ENCODE results near the gene GABRA5. TPM values are rescaled to one million over a fixed set of nuclear protein-coding genes. Genes with fewer than 3 reads are reported as not detected.

GABRA5 gene
- polyA plus RNA-seq, 3 donors: not detected

DNA sequence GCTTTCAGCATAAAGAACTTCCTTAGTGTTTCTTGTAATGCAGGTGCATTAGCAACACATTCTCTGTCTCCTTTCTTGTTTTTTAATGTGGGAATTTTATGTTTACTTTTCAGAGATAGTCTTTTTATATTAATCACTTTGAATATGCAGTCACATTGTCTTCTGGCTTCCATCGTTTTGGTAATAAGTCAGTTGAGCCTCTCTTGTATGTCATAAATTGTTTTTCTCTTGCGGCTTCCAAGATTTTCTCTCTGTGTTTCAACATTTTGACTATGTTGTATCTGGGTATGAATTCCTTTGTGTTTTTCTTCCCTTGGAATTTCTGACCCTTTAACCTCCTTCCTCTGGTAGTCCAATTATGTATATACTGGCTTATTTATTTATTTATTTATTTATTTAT, 129.4 kb downstream of the GABRA5 start:
- intact Hi-C loops (cut with micrococcal nuclease): no loop called here

More for the DNA sequence above, 129.4 kb downstream of the GABRA5 start:
- Histone ChIP-seq H3K4me2 (replicated peaks; ENCODE audit: extremely low read depth, low read length, poor library complexity, severe bottlenecking) (no peak overlapping the region), H3K9ac (ENCODE audit: insufficient read depth, low read length, poor library complexity, severe bottlenecking) (no peak overlapping the region), H2AFZ (ENCODE audit: insufficient read depth, low read depth, low read length, poor library complexity, severe bottlenecking) (no peak overlapping the region), H3K27me3 (ENCODE audit: control insufficient read depth in 2 of 2, insufficient read depth in 2 of 2, low read length in 2 of 2) (no peaks in the 10 kb centered on the region), H3K27ac (ENCODE audit: low read depth in 1 of 2, low read length in 2 of 2) (no peak overlapping the region), H3K36me3 (replicated peaks in 1 of 2; ENCODE audit: control insufficient read depth in 1 of 2, insufficient read depth in 2 of 2, low read length in 2 of 2) (no peaks in the 10 kb centered on the region), H3K4me3 (replicated peaks in 1 of 3; ENCODE audit: low read depth in 2 of 3, low read length in 3 of 3) (no peak overlapping the region), H3K79me2 (ENCODE audit: insufficient read depth, low read length) (no peaks in the 10 kb centered on the region), H3K9me3 (replicated peaks in 1 of 2; ENCODE audit: control insufficient read depth in 1 of 2, insufficient read depth in 1 of 2, low read length in 2 of 2) (peaks cover 0 to 4% of the 10 kb centered on the region in 2 donors), H4K20me1 (ENCODE audit: insufficient read depth, low read length) (no peaks in the 10 kb centered on the region), H3K4me1 (ENCODE audit: control insufficient read depth in 1 of 2, insufficient read depth in 2 of 2, low read length in 2 of 2) (no peaks in the 10 kb centered on the region)
- H3K36me3 Mint-ChIP-seq: no peaks in the 10 kb centered on the region
- no peaks in the 10 kb centered on the region for H3K4me1 Mint-ChIP-seq
- WGBS (ENCODE audit: insufficient coverage): no CpG with 5 or more reads among the region's 2 CpGs
- DNase-seq: no peak
- peaks cover 0 to 2% (median 0%) of the 10 kb centered on the region in 3 donors for H3K27me3 Mint-ChIP-seq (ENCODE audit: low read depth in 3 of 3)
- TF ChIP-seq, protein P1, sequence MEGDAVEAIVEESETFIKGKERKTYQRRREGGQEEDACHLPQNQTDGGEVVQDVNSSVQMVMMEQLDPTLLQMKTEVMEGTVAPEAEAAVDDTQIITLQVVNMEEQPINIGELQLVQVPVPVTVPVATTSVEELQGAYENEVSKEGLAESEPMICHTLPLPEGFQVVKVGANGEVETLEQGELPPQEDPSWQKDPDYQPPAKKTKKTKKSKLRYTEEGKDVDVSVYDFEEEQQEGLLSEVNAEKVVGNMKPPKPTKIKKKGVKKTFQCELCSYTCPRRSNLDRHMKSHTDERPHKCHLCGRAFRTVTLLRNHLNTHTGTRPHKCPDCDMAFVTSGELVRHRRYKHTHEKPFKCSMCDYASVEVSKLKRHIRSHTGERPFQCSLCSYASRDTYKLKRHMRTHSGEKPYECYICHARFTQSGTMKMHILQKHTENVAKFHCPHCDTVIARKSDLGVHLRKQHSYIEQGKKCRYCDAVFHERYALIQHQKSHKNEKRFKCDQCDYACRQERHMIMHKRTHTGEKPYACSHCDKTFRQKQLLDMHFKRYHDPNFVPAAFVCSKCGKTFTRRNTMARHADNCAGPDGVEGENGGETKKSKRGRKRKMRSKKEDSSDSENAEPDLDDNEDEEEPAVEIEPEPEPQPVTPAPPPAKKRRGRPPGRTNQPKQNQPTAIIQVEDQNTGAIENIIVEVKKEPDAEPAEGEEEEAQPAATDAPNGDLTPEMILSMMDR (IDR thresholded peaks at IDR 0.05): no peak
- peaks cover 3 to 15% (median 5%) of the 10 kb centered on the region in 7 donors for H3K9me3 Mint-ChIP-seq
- no peak overlapping the region for H3K4me3 Mint-ChIP-seq
- no peak overlapping the region for H3K27ac Mint-ChIP-seq

Other genes with a start within 250 kb of the GABRA5 start
- not detected for gene GABRB3, start 94.0 kb upstream of the GABRA5 start, polyA plus RNA-seq
- gene GABRG3, start 104.1 kb downstream of the GABRA5 start, polyA plus RNA-seq: not detected